Activated CD4-positive, alpha-beta T cell treated with anti-CD3 and anti-CD28 coated beads, Interleukin-2, amount 50 U/mL, for 16 hours (primary cell): Measurements from ENCODE around the gene MLANA.

Source experiments
- DNase-seq: peaks from one replicate; pipeline ENCODE4 v3.0.0-alpha.2; 2020

MLANA gene

GRCh38 chr9:5908918-5909317, 18.2 kb downstream of the MLANA start:
- DNase-seq = no peak

GRCh38 chr9:5909976-5910375, 19.3 kb downstream of the MLANA start:
- peak; percentile 54 for DNase-seq

GRCh38 chr9:5910413-5911057, 19.8 kb downstream of the MLANA start:
- peak; percentile 46 for DNase-seq

GRCh38 chr9:5915438-5915837, 24.7 kb downstream of the MLANA start:
- no peak for DNase-seq

- DNase-seq = no peak
These were observed 26.6 kb downstream of the MLANA start for GRCh38 chr9:5917273-5917672.

- DNase-seq = no peak
These were observed 27.2 kb downstream of the MLANA start for GRCh38 chr9:5917888-5918287.

- no peak for DNase-seq
These were observed 27.8 kb downstream of the MLANA start for GRCh38 chr9:5918460-5918859.

- peak; percentile 69 for DNase-seq
These were observed 30.2 kb downstream of the MLANA start for GRCh38 chr9:5920860-5921328.

- no peak for DNase-seq
These were observed 31.5 kb downstream of the MLANA start for GRCh38 chr9:5922192-5922591.

GRCh38 chr9:5931657-5932056, 41.0 kb downstream of the MLANA start:
- no peak for DNase-seq

- DNase-seq = no peak
These were observed 47.8 kb downstream of the MLANA start for GRCh38 chr9:5938449-5938848.

- DNase-seq = no peak
These were observed 48.8 kb downstream of the MLANA start for GRCh38 chr9:5939530-5939929.

GRCh38 chr9:5941214-5941613, 50.5 kb downstream of the MLANA start:
- DNase-seq = no peak

GRCh38 chr9:5945112-5945511, 54.4 kb downstream of the MLANA start:
- peak; percentile 48 for DNase-seq

GRCh38 chr9:5947912-5948311, 57.2 kb downstream of the MLANA start:
- DNase-seq = no peak

- DNase-seq = peak; percentile 48
These were observed 58.5 kb downstream of the MLANA start for GRCh38 chr9:5949103-5949699.

GRCh38 chr9:5950261-5950660, 59.6 kb downstream of the MLANA start:
- DNase-seq = no peak

- peak; percentile 23 for DNase-seq
These were observed 61.1 kb downstream of the MLANA start for GRCh38 chr9:5951686-5952211.

- DNase-seq = no peak
These were observed 63.3 kb downstream of the MLANA start for GRCh38 chr9:5953743-5954707.

GRCh38 chr9:5957166-5957565, 66.5 kb downstream of the MLANA start:
- DNase-seq = no peak

GRCh38 chr9:5958273-5958672, 67.6 kb downstream of the MLANA start:
- no peak for DNase-seq
